GM21529 (cell line): ENCODE data around the gene SUPV3L1.
A peak's percentile ranks its signal among the peaks of the same experiment; 100 is the strongest.
"Not testable (repeated sequence)": the region's sequence is repeated elsewhere in the genome, so short reads cannot be mapped to it uniquely, and the experiment has no call there.

Source experiments
- ATAC-seq: cut with Tn5 transposase; IDR thresholded peaks from one replicate; pipeline ENCODE4 v1.9.1; 2021; ENCODE audit not compliant: unreplicated experiment

SUPV3L1 gene

DNA sequence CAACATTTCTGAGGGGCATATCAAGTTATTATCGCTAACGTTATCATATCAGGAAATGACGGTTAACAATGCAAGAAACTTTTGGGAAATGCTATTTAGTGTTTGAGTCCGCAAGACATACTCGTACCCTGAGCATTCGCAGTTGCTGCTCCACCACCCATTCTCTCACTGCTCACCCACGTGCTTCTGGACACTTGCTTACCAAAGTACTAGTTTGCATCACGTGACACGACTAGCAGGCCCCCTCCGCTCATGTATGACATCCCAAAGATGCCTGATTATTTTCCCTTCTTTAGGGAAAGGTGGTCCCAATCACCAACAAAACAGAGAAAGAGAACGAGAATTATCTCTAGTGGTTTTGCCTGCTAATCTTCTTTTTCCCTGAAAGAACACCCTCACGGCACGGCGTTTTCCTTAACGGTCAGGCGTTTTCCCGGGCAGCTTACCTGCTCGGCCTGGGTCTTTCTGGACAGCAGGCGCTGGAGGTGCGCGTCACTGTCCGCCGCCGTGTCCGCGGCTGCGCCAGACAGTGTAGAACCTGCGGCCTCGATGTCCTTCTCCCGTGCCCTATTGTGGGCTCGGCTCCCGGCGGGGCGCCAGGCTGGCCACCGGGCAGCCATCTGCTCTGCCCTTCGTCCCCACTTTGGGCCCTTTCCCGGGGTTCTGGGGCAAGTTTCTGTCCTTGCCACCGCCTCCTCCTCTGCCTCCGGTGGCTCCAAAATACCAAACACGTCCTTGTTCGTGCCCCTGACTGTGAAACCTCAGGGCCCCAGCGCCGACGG, at the start of gene SUPV3L1:
TSS of gene SUPV3L1 (plus strand) at position 492 of the 782 bp plus-strand sequence. CDS start at position 550, 58 bp downstream.
- ATAC-seq: peak; percentile 87

DNA sequence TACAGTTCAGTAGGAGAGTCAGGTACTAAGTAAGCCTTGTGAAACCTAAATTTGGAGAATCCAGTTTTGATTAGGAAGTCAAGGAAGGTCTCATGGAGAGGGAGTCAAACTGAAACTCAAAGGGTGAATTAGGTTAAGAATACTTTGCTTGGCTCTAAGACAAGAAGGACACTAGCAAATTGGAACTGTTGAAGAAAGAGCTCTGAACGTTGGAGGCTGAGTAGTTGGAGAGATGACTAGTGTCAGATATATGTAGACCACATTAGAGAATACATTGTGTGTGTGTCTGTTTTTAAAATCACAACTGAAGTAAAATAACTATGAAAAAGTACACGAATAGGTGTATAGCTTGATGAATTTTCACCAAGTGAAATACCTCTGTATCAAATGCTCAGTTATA, 49.8 kb upstream of the SUPV3L1 start:
- ATAC-seq: no peak

GRCh38 chr10:69139961-69140360, 40.1 kb upstream of the SUPV3L1 start:
- no peak for ATAC-seq

DNA sequence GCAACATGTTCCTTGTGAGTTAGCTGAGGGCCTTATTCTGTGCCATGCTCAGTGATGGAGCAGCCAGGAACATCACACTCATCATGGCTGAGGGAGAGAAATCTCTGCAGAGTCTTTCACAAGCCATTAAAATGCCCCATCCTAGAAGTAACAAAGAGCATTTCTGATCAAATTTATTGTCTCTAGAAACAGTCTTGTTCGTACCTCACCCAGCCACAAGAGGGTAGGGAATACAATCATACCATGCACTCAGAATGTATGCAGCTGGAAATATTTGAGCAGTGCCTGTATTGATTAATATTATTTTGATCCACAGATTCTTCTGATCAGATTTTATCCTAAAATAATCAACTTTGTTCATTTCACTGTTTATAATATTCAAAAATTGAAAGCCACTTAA, 38.7 kb upstream of the SUPV3L1 start:
- ATAC-seq: no peak

GRCh38 chr10:69142074-69142473, 38.0 kb upstream of the SUPV3L1 start:
- ATAC-seq: not testable (repeated sequence)

GRCh38 chr10:69142983-69143382, 37.1 kb upstream of the SUPV3L1 start:
- ATAC-seq: no peak

GRCh38 chr10:69145329-69145728, 34.7 kb upstream of the SUPV3L1 start:
- no peak for ATAC-seq

- ATAC-seq: no peak
These were observed 34.2 kb upstream of the SUPV3L1 start for GRCh38 chr10:69145864-69146263.

- ATAC-seq: no peak
These were observed 33.3 kb upstream of the SUPV3L1 start for GRCh38 chr10:69146759-69147158.

DNA sequence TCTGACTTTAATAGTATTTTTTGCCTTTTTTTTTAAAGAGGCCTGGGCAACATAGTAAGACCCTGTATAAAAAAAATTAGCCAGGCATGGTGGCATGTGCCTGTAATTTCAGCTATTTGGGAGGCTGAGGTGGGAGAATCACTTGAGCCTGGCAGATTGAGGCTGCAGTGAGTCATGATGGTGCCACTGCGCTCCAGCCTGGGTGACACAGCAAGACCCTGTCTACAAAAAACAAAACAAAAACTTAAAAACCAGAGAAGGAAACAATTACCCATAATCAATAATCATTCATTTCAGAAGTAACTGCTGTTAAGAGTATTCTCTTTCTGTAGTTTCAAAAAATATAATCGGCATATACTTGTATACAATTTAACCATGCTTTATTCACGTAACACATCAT, 28.1 kb upstream of the SUPV3L1 start:
- ATAC-seq: no peak

DNA sequence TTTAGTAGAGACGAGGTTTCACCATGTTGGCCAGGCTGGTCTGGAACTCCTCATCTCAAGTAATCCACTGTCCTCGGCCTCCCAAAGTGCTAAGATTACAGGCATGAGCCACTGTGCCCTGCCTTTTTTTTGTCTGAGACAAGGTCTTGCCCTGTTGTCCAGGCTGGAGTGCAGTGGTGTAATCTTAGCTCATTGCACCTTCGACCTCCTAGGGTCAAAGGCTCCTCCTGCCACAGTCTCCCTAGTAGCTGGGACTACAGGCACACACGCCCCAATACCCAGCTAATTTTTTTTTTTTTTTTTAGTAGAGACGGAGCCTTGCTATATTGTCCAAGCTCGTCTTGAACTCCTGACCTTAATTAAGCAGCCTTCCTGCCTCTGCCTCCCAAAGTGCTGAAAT, 26.8 kb upstream of the SUPV3L1 start:
- no peak for ATAC-seq

DNA sequence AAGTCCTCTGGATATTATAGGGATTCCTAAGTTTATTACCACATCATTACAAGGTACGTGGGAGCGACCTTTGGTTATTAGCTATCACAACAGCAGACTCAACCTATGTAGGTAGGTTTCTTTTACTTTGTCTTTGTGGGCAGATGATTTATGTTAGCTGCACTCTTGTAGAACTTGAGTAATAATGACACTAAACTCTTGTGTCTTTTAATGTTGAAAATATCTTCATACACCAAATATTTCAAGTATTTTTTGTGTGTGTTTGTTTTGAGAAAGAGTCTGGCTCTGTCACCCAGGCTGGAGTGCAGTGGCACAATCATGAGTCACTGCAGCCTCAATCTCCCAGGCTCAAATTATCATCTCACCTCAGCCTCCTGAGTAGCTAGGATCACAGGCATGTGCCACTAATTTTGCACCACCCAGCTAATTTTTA, 19.2 kb upstream of the SUPV3L1 start:
- ATAC-seq: no peak

GRCh38 chr10:69168493-69168892, 11.5 kb upstream of the SUPV3L1 start:
- no peak for ATAC-seq

GRCh38 chr10:69172241-69172982, 7.6 kb upstream of the SUPV3L1 start:
- ATAC-seq: peak; percentile 56

DNA sequence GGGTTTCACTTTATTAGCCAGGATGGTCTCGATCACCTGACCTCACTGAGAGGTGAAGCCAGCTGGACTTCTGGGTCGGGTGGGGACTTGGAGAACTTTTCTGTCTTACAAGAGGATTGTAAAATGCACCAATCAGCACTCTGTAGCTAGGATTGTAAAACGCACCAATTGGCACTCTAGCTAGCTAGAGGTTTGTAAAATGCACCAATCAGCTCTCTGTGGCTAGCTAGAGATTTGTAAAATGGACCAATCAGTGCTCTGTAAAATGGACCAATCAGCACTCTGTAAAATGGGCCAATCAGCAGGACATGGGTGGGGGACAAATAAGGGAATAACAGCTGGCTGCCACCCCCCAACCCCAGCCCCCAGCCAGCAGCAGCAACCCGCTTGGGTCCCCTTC, 4.7 kb upstream of the SUPV3L1 start:
- ATAC-seq: not testable (repeated sequence)

- ATAC-seq: no peak
These were observed 3.2 kb upstream of the SUPV3L1 start for GRCh38 chr10:69176823-69177222.

GRCh38 chr10:69179089-69179742, 818 bp upstream of the SUPV3L1 start:
- peak; percentile 21 for ATAC-seq

GRCh38 chr10:69180525-69181204, 631 bp downstream of the SUPV3L1 start:
- no peak for ATAC-seq

DNA sequence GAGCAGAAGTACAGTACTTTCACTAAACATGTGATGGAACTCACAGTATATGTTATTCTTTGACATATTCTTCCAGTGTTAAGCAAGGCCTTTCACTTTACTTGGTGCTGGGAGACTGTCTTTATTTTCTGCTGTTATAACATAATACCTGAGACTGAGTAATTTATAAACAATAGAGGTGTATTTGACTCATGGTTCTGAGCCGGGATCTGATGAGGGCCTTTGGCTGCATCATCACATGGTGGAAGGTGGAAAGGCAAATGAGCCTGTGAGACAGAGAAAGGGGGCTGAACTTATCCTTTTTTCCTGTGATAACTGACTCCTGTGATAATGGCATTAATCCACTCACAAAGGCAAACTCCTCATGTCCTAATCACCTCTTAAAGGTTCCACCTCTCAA, 1.4 kb downstream of the SUPV3L1 start:
- ATAC-seq: no peak

GRCh38 chr10:69182005-69182404, 2.0 kb downstream of the SUPV3L1 start:
- no peak for ATAC-seq

GRCh38 chr10:69186524-69186923, 6.5 kb downstream of the SUPV3L1 start:
- ATAC-seq: no peak
